Panc1 (cell line): ENCODE measurements around the gene GNG4.

Source experiments
- CTCF ChIP-seq: fragments of 450-650 bp; IDR thresholded peaks from 2 replicates; pipeline ENCODE4 v1.5.1; 2017; ENCODE audit warnings: mild to moderate bottlenecking
- POLR2AphosphoS5 ChIP-seq: IDR thresholded peaks from 2 replicates; pipeline ENCODE4 v1.6.1; 2012; ENCODE audit warnings: mild to moderate bottlenecking, low read depth, low read length, moderate library complexity
- REST ChIP-seq, 2 experiments: IDR thresholded peaks; 2 replicates each; pipeline ENCODE4 v1.6.1; 2011 to 2012; ENCODE audit warnings: low read depth in 2 of 2, control low read depth in 1 of 2, low read length in 1 of 2, mild to moderate bottlenecking in 1 of 2, moderate library complexity in 1 of 2; ENCODE audit not compliant: insufficient read depth in 1 of 2
- SIN3A ChIP-seq: IDR thresholded peaks from 2 replicates; pipeline ENCODE4 v1.6.1; 2012; ENCODE audit warnings: low read depth, mild to moderate bottlenecking, low read length, moderate library complexity, borderline replicate concordance; ENCODE audit not compliant: insufficient read depth
- TCF7L2 ChIP-seq: IDR thresholded peaks from 2 replicates; pipeline ENCODE4 v1.6.1; 2011; ENCODE audit warnings: mild to moderate bottlenecking, low read depth, low read length, inconsistent platforms

- TF ChIP-seq REST (IDR thresholded peaks at IDR 0.05; ENCODE audit: insufficient read depth in 1 of 2, low read depth in 2 of 2, low read length in 1 of 2) (no peak), CTCF (no peak), POLR2AphosphoS5 (no peak), TCF7L2 (no peak), SIN3A (no peak)
These were observed 146.8 kb downstream of the GNG4 start for GRCh38 chr1:235502601-235503402.
